ENCODE results near the gene EIF4G1.

The EIF4G1 gene

GRCh38 chr3:184282941-184283340 lies 31.5 kb upstream of the EIF4G1 start:
- no peak overlapping the region for H3K4me3 ChIP-seq (ENCODE audit: low read depth in 1 of 2, low read length in 1 of 2)
- peaks cover 61% of the 10 kb centered on the region for H3K27me3 ChIP-seq
- TF ChIP-seq CTCF (IDR thresholded peaks at IDR 0.05) = no peak
- no peaks in the 10 kb centered on the region for H3K9me3 ChIP-seq
- no peaks in the 10 kb centered on the region for H3K36me3 ChIP-seq
- no peaks in the 10 kb centered on the region for H3K4me1 ChIP-seq (ENCODE audit: control insufficient read depth in 1 of 2, insufficient read depth in 1 of 2, low read depth in 1 of 2, low read length in 1 of 2)
- no peak overlapping the region for H3K27ac ChIP-seq

GRCh38 chr3:184283681-184284080 lies 30.7 kb upstream of the EIF4G1 start:
- H3K27me3 ChIP-seq = peaks cover 60% of the 10 kb centered on the region
- H3K36me3 ChIP-seq = no peaks in the 10 kb centered on the region
- no peak overlapping the region for H3K4me3 ChIP-seq (ENCODE audit: low read depth in 1 of 2, low read length in 1 of 2)
- no peaks in the 10 kb centered on the region for H3K9me3 ChIP-seq
- TF ChIP-seq CTCF (IDR thresholded peaks at IDR 0.05) = no peak
- no peaks in the 10 kb centered on the region for H3K4me1 ChIP-seq (ENCODE audit: control insufficient read depth in 1 of 2, insufficient read depth in 1 of 2, low read depth in 1 of 2, low read length in 1 of 2)
- no peak overlapping the region for H3K27ac ChIP-seq

GRCh38 chr3:184284696-184285095 lies 29.7 kb upstream of the EIF4G1 start:
- H3K27ac ChIP-seq = no peak overlapping the region
- no peaks in the 10 kb centered on the region for H3K4me1 ChIP-seq (ENCODE audit: control insufficient read depth in 1 of 2, insufficient read depth in 1 of 2, low read depth in 1 of 2, low read length in 1 of 2)
- H3K4me3 ChIP-seq (ENCODE audit: low read depth in 1 of 2, low read length in 1 of 2) = no peak overlapping the region
- no peaks in the 10 kb centered on the region for H3K9me3 ChIP-seq
- peaks cover 60% of the 10 kb centered on the region for H3K27me3 ChIP-seq
- no peaks in the 10 kb centered on the region for H3K36me3 ChIP-seq
- TF ChIP-seq CTCF (IDR thresholded peaks at IDR 0.05) = no peak

GRCh38 chr3:184289426-184289938 lies 24.9 kb upstream of the EIF4G1 start:
- Histone ChIP-seq H3K27ac (no peak overlapping the region), H3K9me3 (no peaks in the 10 kb centered on the region), H3K4me3 (ENCODE audit: low read depth in 1 of 2, low read length in 1 of 2) (no peak overlapping the region), H3K36me3 (no peaks in the 10 kb centered on the region), H3K27me3 (peaks cover 45% of the 10 kb centered on the region), H3K4me1 (ENCODE audit: control insufficient read depth in 1 of 2, insufficient read depth in 1 of 2, low read depth in 1 of 2, low read length in 1 of 2) (no peaks in the 10 kb centered on the region)
- no peak for TF ChIP-seq CTCF (IDR thresholded peaks at IDR 0.05)

GRCh38 chr3:184290331-184290730 lies 24.1 kb upstream of the EIF4G1 start:
- Histone ChIP-seq H3K9me3 (no peaks in the 10 kb centered on the region), H3K4me3 (ENCODE audit: low read depth in 1 of 2, low read length in 1 of 2) (no peak overlapping the region), H3K27me3 (peaks cover 45% of the 10 kb centered on the region), H3K36me3 (no peaks in the 10 kb centered on the region), H3K27ac (no peak overlapping the region), H3K4me1 (ENCODE audit: control insufficient read depth in 1 of 2, insufficient read depth in 1 of 2, low read depth in 1 of 2, low read length in 1 of 2) (no peaks in the 10 kb centered on the region)
- no peak for TF ChIP-seq CTCF (IDR thresholded peaks at IDR 0.05)
